HepG2 (cell line): Measurements from ENCODE around the gene SEMA5B. TPM values are rescaled to one million over a fixed set of nuclear protein-coding genes. Genes with fewer than 3 reads are reported as not detected.
A peak's percentile ranks its signal among the peaks of the same experiment; 100 is the strongest.

Experiments used
- ELF1 ChIP-seq: sonication (generic); formaldehyde crosslinking; IDR thresholded peaks from 2 replicates; pipeline ENCODE4 v1.4.0; 2020; ENCODE audit warnings: missing genetic modification reagents
- FOXJ3 ChIP-seq: sonication (generic); formaldehyde crosslinking; IDR thresholded peaks from 2 replicates; pipeline ENCODE4 v1.4.0; 2020; ENCODE audit warnings: missing genetic modification reagents, mild to moderate bottlenecking, borderline replicate concordance
- FOXK2 ChIP-seq: fragments of 450-650 bp; IDR thresholded peaks from 2 replicates; pipeline ENCODE4 v1.6.1; 2016
- NFIC ChIP-seq: IDR thresholded peaks from 2 replicates; pipeline ENCODE4 v1.6.1; 2012; ENCODE audit warnings: mild to moderate bottlenecking, low read length, inconsistent platforms
- POLR2AphosphoS2 ChIP-seq: IDR thresholded peaks from 2 replicates; pipeline ENCODE4 v1.6.1; 2011; ENCODE audit warnings: low read depth, low read length, improper control_type of control experiment
- SIX1 ChIP-seq: sonication (generic); formaldehyde crosslinking; IDR thresholded peaks from 2 replicates; pipeline ENCODE4 v1.4.0; 2020; ENCODE audit warnings: missing genetic modification reagents, borderline replicate concordance
- TBX2 ChIP-seq: sonication (generic); formaldehyde crosslinking; IDR thresholded peaks from 2 replicates; pipeline ENCODE4 v1.5.0; 2020; ENCODE audit warnings: missing genetic modification reagents, mild to moderate bottlenecking, borderline replicate concordance
- YEATS4 ChIP-seq: sonication (generic); formaldehyde crosslinking; IDR thresholded peaks from 2 replicates; pipeline ENCODE4 v1.4.0; 2020; ENCODE audit warnings: missing genetic modification reagents, borderline replicate concordance
- ZMYM3 ChIP-seq: sonication (generic); formaldehyde crosslinking; IDR thresholded peaks from 2 replicates; pipeline ENCODE4 v1.5.1; 2020; ENCODE audit warnings: mild to moderate bottlenecking, missing genetic modification reagents
- ZNF235 ChIP-seq: sonication (generic); formaldehyde crosslinking; IDR thresholded peaks from 2 replicates; pipeline ENCODE4 v1.8.1; 2023; ENCODE audit warnings: mild to moderate bottlenecking, missing genetic modification reagents, borderline replicate concordance
- ZNF761 ChIP-seq: sonication (generic); formaldehyde crosslinking; conservative IDR thresholded peaks from 2 replicates; pipeline ENCODE4 v1.4.0; 2020; ENCODE audit warnings: mild to moderate bottlenecking, missing genetic modification reagents
- polyA plus RNA-seq, 8 experiments: library from polyadenylated mRNA; depleted of rRNA in 3 of 8; stranded (reverse) in 7 of 8; unstranded in 1 of 8; fragments of >200 nt; fragmentation: Illumina TruSeq in 4 of 8; extraction: Trizol in 4 of 8; gene quantifications; 2 replicates each; pipeline versions ENCODE4 v1.2.1 to v1.2.3, GENCODE V29; 2011 to 2016; ENCODE audit warnings: low read depth in 4 of 8, missing spikeins in 1 of 8, mixed read lengths in 1 of 8; ENCODE audit not compliant: insufficient read depth in 1 of 8
- total RNA-seq, 5 experiments: library from RNA; depleted of rRNA; stranded (reverse); fragments of >200 nt; fragmentation: Illumina TruSeq; extraction: Trizol; gene quantifications; 2 replicates each; pipeline ENCODE4 v1.2.3, GENCODE V29; 2016; ENCODE audit warnings: low read depth in 1 of 5
- TF ChIP-seq, protein P1 (sequence below): sonication (generic); formaldehyde crosslinking; IDR thresholded peaks from 2 replicates; pipeline ENCODE4 v1.5.0; 2020; ENCODE audit warnings: missing genetic modification reagents
- TF ChIP-seq, protein P2 (sequence below): sonication (generic); formaldehyde crosslinking; IDR thresholded peaks from 2 replicates; pipeline ENCODE4 v1.4.0; 2020; ENCODE audit warnings: missing genetic modification reagents
- TF ChIP-seq, protein P3 (sequence below): sonication (generic); formaldehyde crosslinking; IDR thresholded peaks from 2 replicates; pipeline ENCODE4 v1.4.0; 2020; ENCODE audit warnings: mild to moderate bottlenecking, low read depth, missing genetic modification reagents
- TF ChIP-seq, protein P4 (sequence below): sonication (generic); formaldehyde crosslinking; IDR thresholded peaks from 2 replicates; pipeline ENCODE4 v1.4.0; 2020; ENCODE audit warnings: missing genetic modification reagents, mild to moderate bottlenecking, borderline replicate concordance
- TF ChIP-seq, protein P5 (sequence below), 2 experiments: sonication (generic) in 1 of 2; formaldehyde crosslinking in 1 of 2; IDR thresholded peaks; 2 replicates each; pipeline versions ENCODE4 v1.6.1 to v1.9.0; 2014 to 2022; ENCODE audit warnings: antibody characterized with exemption in 1 of 2, borderline replicate concordance in 1 of 2, inconsistent platforms in 1 of 2, low read depth in 1 of 2, missing genetic modification reagents in 1 of 2

Gene SEMA5B
- total and polyA plus RNA-seq, 2 of the 13 experiments (the other 11 are each of a cell fraction or from before 2014, with no cell fraction given) = not detected

DNA sequence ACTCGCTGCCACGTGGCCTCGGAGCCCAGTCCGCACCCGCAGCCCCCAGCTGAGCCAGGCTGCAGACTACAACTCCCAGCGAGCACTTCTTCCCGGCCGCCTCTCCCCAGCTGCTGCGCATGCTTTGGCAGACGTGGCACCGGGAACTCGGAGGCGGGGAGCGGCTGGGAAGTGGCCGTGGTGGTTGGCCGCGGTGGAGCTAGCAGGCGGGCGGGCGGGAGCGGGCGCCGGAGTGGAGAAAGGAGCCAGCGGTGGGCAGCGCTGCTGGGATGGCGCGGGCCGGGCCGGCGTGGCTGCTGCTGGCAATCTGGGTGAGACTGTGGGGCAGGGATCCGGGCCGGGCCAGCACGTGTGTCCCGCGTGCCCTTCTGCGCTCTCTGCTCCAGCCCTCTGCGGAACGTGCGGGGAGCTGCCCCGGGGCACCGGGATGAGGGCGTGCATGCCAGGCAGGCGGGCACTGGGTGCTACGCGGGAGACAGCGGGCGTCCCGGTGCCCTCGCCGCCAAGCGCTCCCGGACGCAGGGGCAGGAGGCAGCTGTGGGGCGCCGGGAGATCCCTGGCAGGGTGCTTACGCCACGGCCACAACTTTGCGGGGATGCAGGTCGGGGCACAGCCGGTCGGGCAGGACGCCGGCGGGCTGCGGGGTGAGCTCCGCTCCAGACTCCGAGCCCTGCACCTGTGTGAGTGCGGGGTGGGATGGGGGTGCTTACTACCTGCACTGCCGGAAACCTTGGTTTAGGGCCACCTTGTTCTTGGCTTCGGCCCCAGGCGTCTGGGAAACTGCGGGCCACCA is 39.5 kb upstream of the SEMA5B start, which contains the start of gene PDIA5 (continued):
- TF ChIP-seq, protein P1, sequence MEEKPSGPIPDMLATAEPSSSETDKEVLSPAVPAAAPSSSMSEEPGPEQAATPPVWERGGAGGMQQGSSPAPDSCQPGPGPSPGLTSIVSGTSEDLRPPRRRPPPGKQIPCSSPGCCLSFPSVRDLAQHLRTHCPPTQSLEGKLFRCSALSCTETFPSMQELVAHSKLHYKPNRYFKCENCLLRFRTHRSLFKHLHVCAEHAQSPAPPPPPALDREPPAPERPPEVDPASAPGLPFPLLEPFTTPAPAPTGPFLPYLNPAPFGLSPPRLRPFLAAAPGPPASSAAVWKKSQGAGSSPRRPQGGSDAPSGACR (CRISPR knock-in tag) = peak; percentile 81; the same call in 1 of the 2 replicates
- no peak for TF ChIP-seq SIX1 (CRISPR knock-in tag)
- TF ChIP-seq, protein P2, sequence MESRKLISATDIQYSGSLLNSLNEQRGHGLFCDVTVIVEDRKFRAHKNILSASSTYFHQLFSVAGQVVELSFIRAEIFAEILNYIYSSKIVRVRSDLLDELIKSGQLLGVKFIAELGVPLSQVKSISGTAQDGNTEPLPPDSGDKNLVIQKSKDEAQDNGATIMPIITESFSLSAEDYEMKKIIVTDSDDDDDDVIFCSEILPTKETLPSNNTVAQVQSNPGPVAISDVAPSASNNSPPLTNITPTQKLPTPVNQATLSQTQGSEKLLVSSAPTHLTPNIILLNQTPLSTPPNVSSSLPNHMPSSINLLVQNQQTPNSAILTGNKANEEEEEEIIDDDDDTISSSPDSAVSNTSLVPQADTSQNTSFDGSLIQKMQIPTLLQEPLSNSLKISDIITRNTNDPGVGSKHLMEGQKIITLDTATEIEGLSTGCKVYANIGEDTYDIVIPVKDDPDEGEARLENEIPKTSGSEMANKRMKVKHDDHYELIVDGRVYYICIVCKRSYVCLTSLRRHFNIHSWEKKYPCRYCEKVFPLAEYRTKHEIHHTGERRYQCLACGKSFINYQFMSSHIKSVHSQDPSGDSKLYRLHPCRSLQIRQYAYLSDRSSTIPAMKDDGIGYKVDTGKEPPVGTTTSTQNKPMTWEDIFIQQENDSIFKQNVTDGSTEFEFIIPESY = no peak
- peak; percentile 98; the same call in 1 of the 2 replicates for TF ChIP-seq YEATS4 (CRISPR knock-in tag)
- TF ChIP-seq NFIC = no peak
- no peak; the same call in 1 of the 2 replicates for TF ChIP-seq ZNF761 (CRISPR knock-in tag)
- TF ChIP-seq, protein P3, sequence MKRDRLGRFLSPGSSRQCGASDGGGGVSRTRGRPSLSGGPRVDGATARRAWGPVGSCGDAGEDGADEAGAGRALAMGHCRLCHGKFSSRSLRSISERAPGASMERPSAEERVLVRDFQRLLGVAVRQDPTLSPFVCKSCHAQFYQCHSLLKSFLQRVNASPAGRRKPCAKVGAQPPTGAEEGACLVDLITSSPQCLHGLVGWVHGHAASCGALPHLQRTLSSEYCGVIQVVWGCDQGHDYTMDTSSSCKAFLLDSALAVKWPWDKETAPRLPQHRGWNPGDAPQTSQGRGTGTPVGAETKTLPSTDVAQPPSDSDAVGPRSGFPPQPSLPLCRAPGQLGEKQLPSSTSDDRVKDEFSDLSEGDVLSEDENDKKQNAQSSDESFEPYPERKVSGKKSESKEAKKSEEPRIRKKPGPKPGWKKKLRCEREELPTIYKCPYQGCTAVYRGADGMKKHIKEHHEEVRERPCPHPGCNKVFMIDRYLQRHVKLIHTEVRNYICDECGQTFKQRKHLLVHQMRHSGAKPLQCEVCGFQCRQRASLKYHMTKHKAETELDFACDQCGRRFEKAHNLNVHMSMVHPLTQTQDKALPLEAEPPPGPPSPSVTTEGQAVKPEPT (CRISPR knock-in tag) = peak; percentile 92; the same call in 1 of the 2 replicates
- TF ChIP-seq TBX2 (CRISPR knock-in tag) = peak; percentile 97
- no peak for TF ChIP-seq ZNF235 (CRISPR knock-in tag)
- no peak for TF ChIP-seq POLR2AphosphoS2
- peak; percentile 39; the same call in 1 of the 2 replicates for TF ChIP-seq FOXJ3 (CRISPR knock-in tag)
- TF ChIP-seq, protein P4, sequence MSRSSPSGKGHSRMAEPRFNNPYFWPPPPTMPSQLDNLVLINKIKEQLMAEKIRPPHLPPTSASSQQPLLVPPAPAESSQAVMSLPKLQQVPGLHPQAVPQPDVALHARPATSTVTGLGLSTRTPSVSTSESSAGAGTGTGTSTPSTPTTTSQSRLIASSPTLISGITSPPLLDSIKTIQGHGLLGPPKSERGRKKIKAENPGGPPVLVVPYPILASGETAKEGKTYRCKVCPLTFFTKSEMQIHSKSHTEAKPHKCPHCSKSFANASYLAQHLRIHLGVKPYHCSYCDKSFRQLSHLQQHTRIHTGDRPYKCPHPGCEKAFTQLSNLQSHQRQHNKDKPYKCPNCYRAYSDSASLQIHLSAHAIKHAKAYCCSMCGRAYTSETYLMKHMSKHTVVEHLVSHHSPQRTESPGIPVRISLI = peak; percentile 41; the same call in 1 of the 2 replicates
- TF ChIP-seq, protein P5, sequence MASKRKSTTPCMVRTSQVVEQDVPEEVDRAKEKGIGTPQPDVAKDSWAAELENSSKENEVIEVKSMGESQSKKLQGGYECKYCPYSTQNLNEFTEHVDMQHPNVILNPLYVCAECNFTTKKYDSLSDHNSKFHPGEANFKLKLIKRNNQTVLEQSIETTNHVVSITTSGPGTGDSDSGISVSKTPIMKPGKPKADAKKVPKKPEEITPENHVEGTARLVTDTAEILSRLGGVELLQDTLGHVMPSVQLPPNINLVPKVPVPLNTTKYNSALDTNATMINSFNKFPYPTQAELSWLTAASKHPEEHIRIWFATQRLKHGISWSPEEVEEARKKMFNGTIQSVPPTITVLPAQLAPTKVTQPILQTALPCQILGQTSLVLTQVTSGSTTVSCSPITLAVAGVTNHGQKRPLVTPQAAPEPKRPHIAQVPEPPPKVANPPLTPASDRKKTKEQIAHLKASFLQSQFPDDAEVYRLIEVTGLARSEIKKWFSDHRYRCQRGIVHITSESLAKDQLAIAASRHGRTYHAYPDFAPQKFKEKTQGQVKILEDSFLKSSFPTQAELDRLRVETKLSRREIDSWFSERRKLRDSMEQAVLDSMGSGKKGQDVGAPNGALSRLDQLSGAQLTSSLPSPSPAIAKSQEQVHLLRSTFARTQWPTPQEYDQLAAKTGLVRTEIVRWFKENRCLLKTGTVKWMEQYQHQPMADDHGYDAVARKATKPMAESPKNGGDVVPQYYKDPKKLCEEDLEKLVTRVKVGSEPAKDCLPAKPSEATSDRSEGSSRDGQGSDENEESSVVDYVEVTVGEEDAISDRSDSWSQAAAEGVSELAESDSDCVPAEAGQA (IDR thresholded peaks at IDR 0.05; ENCODE audit: low read depth) = no peak
- TF ChIP-seq, protein P5 (CRISPR knock-in tag; IDR thresholded peaks at IDR 0.05; ENCODE audit: borderline replicate concordance) = no peak; the same call in 1 of the 2 replicates
- TF ChIP-seq ELF1 (CRISPR knock-in tag) = peak; percentile 94
- TF ChIP-seq ZMYM3 (CRISPR knock-in tag) = no peak
- no peak for TF ChIP-seq FOXK2
